Stimulated activated CD4-positive, alpha-beta T cell treated with anti-CD3 and anti-CD28 coated beads, Interleukin-1b, Interleukin-23, amount 100 ng/mL, for 24 hours (primary cell): ENCODE measurements around the gene LMNA.

Experiments
- DNase-seq, 4 experiments: peaks; one replicate each; pipeline ENCODE4 v3.0.0-alpha.2; 2020; ENCODE audit warnings: low read depth in 4 of 4, low spot score in 1 of 4

Gene LMNA

DNA sequence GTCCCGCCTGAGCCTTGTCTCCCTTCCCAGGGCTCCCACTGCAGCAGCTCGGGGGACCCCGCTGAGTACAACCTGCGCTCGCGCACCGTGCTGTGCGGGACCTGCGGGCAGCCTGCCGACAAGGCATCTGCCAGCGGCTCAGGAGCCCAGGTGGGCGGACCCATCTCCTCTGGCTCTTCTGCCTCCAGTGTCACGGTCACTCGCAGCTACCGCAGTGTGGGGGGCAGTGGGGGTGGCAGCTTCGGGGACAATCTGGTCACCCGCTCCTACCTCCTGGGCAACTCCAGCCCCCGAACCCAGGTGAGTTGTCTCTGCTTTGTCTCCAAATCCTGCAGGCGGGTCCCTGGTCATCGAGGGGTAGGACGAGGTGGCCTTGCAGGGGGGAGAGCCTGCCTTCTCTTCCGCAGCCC, 24.0 kb downstream of the LMNA start:
- DNase-seq = no peak

DNA sequence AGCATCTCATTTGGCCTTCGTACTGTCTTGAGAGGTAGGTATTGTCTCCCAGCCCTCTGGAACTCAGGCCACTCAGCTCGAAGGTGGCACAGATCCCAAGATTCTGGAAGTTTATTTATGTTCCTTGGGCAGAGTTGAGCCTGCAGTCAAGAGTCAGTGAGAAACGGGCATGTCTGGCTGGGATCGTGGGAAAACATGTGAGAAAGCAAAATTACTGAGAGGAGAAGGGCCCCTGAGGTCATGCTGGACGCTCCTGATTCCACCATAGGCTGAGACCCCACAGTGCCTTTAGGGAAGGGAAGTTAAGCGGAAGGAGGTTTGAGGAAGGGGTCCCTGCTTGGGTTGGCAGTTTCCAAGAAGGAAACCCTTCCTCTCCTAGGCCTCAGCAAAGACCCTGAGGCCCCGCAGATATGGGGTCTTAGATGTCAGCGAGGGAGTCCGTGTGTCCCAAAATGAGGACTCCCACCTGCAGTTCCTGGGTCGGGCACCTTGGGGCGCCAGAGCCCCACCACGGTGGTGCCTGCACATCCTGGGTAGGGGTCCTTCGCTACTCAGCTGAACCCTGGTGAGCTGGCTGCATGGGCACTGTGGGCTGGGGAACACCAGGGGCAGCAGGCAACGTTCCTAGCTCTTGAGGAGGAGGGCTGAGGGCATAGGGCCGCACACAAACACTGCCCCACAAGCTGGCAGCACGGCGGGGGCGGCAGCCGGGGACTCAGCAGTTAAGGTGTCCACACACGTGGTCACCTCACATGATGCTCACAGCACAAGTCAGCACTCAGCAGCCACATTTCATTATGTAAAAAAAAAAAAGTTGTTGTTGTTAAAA, 26.6 kb downstream of the LMNA start:
- no peak for DNase-seq

DNA sequence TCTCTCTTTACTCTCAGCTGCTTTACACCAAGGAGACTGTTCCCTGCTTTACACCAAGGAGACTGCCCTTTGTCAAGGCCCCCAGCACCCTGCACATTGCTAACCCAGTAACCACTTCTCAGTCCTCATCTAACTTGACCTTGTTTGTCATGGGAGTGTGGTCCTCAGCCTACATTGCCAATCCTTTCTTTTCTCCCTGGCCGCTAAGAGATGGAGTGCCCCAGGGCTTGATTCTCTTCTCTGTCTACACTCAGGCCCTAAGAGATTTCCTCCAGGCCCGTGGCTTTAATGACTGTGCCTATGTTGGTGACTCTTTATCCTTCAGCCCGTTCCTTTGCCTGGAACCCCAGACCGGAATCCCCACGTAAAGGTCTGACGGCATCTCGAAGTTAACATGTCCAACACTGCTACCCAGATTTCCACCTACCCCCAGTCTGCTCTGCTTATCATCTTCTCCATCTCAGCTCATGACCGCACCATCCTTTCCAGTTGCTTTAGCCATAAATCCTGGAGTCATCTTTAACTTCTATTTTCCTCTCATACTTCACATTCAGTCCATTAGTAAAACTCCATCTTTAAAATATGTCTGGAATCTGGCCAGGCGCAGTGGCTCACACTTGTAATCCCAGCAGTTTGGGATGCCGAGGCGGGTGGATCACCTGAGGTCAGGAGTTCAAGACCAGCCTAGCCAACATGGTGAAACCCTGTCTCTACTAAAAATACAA, 29.4 kb downstream of the LMNA start:
- no peak for DNase-seq

DNA sequence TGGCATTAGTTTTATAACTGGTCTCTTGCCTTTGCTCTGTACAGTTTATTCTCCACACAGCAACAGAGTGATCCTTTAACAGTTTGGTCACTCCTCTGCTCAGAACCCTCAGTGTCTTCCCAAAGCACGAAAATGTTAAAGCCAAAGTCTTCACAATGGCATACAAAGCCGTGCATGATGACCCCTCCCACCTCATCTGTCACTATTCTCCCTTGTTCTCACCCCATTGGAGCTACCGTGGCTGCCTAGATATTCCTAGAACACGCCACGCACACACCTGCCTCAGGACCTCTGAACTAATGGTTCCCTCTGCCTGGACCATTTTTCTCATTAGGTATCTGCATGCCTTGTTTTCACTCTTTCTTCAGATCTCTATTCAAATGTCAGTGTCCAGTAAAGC, 30.2 kb downstream of the LMNA start:
- no peak for DNase-seq

DNA sequence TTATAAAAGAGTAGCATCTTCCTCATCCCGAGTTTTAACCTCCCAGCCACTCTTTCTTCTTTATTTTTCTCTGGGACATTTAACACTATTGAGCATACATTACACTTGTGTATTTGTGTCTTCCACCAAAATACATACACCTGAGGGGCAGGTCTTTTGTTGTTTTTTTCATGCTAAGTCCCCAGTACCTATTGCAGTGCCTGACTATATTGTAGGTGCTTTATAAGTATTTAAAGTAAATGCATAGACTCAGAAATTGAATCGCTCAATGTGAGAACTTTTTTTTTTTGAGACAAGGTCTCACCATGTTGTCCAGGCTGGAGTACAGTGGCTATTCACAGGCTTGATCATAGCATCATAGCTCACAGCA, 31.1 kb downstream of the LMNA start:
- DNase-seq = no peak

DNA sequence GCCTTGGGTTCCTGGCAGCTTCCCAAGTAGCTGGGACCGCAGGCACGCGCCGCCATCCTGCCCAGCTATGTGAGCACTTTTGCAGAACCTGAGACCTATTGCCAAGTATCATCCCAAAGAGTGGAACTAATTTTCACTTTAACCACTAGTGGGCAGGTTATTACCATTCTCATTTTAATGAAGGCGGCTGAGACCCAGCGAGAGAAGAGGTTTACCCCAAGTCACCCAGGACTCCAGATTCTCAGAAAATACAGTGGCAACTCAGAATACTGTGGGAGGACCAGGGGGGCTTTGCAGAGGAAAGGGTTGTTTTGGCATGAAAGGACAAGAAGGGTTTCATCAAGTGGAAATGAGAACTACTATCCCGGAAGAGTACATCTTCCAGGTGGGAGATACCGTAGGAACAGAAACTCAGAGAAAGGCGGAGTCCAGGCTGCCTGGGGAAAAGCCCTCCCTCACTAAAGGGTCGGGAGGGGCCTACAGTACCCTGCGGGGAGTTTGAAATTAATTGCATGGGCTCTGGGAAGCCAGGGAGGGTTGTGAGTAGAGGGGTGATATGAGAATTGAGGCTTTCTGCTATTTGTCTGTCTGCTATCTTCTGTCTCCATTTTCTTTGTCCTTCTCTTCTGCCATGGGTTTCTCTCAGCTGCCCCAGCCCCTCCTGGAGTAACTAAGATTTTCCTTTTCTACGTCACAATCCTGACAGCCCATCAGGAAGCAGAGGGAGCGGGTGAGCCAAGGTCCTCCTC, 31.7 kb downstream of the LMNA start:
- no peak for DNase-seq

DNA sequence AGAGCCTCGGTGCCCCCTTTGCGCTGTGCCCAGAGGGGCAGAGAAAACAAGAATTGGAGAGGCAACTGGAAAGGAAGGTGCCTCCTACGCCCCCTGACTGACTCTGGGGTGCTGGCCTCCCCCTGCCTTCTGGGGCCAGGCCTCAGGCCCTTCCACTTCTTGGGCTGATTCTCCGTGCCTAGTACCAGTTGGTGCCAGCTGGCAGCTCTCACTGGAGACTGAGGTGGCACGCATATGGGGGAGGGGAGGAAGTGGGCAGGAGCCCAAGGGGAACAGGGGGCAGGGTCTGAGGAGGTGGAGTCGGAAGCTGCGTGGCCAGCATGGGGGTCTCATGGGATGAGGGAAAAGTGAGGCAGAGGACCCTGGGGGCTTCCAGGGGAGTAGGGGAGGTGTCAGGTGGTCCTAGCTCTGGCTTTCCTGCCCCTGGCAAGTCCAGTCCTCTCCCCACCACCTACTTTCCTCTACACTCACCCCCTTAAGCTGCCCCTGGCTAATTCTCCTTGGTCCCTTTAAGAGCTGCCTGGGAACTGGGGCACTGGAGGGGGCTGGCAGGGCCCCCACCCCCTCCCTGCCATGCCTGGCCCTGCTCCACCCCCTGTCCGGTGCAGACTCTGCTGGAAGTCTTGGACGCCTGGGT, 32.4 kb downstream of the LMNA start:
- DNase-seq = no peak

GRCh38 chr1:156148216-156148615, 33.7 kb downstream of the LMNA start:
- DNase-seq = no peak

- no peak for DNase-seq
Observed at GRCh38 chr1:156149374-156150332, 35.1 kb downstream of the LMNA start.

DNA sequence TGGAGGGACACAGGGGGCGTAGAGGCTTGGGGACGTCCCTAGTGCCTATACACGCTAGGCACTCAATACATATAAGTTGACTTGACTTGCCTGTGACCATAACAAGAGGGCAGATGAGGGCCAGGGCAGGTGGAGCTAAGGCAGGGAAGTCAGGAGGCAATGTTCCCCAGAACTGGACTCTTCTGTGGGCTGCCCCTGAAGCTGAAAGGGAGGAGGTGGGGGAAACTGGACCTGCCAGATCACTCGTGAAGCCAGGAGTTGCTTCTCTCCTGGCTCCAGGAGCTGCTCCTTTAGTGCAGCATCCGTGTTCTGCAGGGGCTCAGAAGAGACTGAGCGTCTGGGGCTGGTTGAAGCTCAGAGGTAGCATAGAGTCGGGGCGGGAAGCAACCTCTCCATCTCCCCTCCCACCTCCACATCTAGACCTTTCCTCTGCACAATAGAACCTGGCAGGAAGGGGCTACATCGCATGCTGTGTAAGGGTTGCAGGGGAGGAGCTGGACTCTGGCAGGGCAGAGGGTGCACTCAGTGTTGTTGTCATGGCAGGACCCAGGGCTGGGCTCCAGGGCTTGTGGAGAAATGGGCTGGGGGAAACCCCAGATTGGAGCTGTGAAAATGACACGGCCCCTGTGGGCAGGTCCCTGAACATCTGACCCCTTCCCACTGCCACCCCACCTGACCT, 36.0 kb downstream of the LMNA start:
- DNase-seq = no peak

DNA sequence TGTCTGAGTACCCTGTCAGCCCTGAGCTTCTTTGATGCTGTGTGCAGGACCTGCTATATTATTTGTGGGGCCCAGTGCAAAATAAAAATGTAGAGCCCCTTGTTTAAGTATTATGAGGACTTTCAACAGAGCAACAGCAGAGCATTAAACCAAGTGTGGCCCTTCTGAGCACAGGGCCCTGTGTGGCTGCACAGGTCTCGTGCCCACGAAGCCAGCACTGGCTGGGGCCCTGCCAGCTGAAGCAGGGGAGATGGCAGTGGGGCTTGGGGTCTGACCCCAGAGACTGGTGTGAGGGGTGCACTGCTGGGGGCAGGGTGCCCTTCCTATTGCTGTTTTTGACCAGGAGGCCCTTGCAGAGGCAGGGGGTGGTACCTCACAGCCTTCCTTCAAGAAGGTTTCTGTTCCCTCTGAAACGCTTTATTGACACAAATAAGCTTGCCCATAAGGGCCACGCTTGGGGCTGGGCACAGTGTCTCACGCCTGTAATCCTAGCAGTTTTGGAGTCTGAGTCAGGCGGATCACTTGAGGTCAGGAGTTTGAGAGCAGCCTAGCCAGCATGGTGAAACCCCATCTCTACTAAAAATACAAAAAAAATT, 36.7 kb downstream of the LMNA start:
- DNase-seq = no peak

DNA sequence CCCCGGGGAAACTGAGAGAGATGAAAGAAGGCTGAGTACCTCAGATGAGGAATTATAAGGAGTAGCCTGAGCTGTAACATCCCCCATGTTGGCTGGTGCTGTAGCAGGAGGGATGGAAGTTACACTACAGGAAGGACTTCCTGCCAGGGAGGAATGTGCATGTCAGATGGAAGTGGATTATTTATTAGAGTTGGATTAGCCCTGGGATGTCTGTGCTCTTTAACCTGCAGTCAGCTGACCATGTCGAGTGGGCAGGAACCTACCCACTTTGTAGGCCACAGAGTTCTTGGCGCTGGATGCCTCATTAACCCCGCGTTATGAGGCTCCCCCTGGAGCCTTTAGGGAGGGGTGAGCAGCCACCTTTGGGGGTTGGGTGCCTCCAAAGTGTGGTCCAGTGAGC, 38.1 kb downstream of the LMNA start:
- no peak for DNase-seq

DNA sequence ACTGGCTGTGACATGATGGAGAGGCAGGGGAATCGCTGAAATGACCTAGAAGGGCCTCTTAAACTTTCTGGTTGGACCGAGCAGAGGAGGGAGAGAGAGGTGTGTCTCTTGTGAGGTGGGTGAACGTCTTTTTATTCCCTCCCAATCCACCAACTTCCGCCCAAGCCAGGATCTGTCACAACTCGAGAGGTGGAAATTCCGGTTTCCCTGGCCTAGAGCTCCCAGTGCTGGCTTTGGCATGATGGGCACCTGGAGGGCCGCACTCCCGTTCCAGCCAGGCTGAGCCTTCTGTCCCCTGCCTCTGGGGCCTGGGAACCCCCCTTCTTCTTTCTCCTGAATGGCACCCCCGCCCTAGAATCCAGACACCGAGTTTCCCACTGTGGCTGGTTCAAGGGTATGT, 38.9 kb downstream of the LMNA start, which contains the start of gene SEMA4A:
SEMA4A (plus strand) TSS at position 224 of the 400 bp plus-strand sequence. CDS start 994 bp downstream, outside the sequence.
- no peak for DNase-seq

DNA sequence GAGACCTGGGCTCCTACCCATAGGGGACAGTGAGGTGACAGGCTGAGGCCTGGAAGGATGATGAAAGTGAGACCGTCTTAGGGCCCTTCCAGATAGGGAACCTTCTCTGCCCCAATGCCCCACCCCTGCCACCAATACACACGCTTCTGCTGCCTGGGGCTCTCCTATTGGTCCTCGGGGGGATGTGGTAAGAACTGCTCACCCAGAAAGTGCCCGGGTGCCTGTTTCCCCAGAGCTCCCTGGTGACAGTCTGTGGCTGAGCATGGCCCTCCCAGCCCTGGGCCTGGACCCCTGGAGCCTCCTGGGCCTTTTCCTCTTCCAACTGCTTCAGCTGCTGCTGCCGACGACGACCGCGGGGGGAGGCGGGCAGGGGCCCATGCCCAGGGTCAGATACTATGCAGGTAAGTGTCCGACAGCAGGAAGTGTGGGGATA, 39.8 kb downstream of the LMNA start:
- peak in 2 of 4 experiments; percentile 20 to 56 for DNase-seq

GRCh38 chr1:156155756-156156510, 41.4 kb downstream of the LMNA start:
- no peak for DNase-seq

DNA sequence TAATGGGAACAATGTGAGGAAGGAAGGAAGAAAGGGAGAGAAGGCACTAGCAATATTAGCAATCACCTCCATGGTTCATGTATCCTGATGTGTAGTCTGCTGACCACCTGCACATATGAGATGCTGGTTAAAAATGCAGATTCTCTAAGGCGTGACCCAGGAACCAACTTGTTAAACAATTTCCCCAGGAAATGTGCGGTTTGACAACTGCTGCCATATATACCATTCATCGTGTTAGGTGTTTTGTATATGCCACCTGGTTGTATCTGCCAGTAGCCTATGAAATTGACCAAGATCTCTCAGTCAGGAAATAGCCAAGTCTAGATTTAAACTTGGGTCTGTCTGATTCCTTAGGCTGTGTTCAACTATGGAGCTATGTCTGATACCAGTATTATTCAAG, 43.0 kb downstream of the LMNA start:
- DNase-seq = no peak

DNA sequence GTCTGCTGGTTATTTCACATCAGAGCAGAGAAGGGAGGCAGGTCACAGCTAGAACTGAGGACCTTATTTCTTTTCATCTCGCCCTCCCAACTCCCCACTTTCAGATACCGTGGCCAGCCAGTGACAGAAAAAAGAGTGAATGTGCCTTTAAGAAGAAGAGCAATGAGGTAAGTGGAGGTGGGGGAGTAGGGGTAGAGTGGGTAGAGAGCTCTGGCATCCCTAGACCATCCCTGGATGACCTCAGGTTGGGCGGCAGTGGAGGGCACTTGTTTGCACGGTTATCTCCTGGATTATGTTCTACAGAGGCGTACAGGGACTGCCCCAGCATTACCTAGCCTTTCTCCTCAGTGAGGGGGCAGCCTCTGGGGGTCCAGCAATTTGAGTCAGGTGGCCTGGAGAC, 43.5 kb downstream of the LMNA start:
- no peak for DNase-seq

- DNase-seq = no peak
Observed at GRCh38 chr1:156160000-156160742, 45.7 kb downstream of the LMNA start.
